H4 (cell line): Measurements from ENCODE around the gene PACRG. TPM values are rescaled to one million over a fixed set of nuclear protein-coding genes. Genes with fewer than 3 reads are reported as not detected.

Experiments
- DNase-seq: peaks from one replicate; pipeline ENCODE4 v3.0.0-alpha.2; 2015; ENCODE audit warnings: low spot score
- total RNA-seq: library from RNA; depleted of rRNA; stranded (reverse); fragments of >200 nt; shearing (Covaris generic); gene quantifications from 2 replicates; pipeline ENCODE4 v1.2.3, GENCODE V29; 2014

PACRG gene
- total RNA-seq, 1 experiment from 2014 or later: not detected

- no peak for DNase-seq
Measured at GRCh38 chr6:163136681-163137397, 409.1 kb downstream of the PACRG start.

DNA sequence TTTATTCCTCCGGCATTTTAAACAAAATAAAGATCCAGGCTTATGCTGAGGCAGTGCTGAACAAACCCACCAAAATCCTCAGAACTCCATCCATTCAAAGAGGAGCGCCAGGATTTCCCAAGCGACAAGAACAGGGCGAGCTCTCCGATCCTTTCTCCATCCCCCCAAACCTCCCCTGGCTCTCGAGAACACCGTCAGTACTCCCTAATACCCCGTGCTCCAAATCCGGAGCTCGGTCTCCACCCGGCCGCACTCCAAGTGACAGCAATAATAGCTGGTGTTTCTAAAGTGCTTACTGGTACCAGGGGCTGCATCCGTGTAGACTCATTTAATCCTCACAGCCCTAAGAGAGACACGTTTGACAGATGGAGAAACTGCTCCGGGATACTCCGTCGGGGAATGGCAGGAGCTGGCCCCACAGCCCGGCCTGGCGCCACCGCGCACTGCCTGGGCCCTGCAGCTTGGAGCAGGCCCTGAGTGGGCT is 409.7 kb downstream of the PACRG start:
- DNase-seq: no peak

- no peak for DNase-seq
Measured at GRCh38 chr6:163146036-163146435, 418.3 kb downstream of the PACRG start.

DNA sequence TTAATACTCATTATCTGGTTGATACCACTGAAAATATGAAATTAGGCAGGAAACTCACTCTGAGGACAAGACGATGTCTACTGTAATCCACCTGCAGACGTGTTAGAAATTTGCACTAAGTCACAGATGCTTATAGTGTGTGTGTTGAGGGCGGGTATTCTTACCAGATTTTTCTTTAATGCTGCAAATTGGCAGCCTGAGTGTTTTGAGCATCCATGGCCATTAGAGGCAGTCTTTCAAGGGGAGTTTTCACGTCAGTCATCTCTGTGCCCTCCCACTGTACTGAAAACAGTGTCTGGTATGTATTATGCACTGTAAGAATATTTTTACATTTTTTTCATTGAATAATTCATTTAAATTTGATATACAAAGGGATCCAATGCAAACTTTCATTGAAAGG is 420.2 kb downstream of the PACRG start:
- no peak for DNase-seq

- no peak for DNase-seq
Measured at GRCh38 chr6:163148451-163149278, 420.9 kb downstream of the PACRG start.

DNA sequence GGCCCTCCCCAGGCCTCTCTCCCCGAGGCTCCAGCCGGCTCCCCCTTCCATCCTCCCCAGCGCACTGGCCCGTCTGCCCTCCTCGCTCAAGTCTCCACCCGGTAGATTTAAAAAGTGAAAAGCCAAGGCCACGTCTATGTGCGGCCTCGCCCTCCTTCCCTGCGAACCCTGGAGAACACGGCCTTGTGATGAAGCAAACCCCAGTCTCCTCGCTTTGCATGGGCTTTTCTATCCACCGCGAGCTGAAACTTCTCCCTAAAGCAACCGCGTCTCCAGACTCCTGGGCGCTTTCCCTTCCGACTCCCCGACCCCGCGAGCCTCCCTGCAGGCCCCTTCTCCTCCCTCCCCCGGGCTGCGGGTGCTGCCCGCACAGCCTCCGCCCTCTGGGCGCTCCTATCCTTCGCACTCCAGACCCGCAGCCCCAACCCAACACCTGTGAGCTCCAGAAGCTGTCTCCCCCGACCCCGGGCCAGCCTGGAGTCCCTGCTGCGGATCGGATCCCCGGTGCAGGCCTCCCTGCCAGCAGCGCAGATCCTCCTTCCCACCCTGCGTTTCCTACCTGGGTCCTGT is 421.6 kb downstream of the PACRG start:
- DNase-seq: no peak

DNA sequence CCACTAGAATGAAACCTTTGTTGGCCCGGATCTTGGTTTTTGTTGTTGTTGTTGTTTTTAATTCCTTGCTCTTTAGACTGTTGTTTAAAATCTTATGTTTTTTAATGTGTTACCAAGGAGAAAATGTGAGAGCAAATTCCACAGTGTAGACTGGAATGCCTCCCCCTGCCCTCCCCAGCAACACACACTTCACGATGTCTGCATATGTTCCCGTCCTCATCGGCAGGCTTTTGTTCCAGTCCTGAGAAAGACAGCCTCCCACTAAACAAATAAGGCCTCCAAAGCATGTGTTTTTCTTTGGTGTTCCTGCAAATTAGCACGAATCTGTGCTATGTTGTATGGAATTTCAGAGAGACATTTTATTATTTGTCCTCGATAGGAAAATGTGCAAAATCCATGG is 423.4 kb downstream of the PACRG start:
- no peak for DNase-seq

GRCh38 chr6:163152701-163153100 is 424.9 kb downstream of the PACRG start:
- no peak for DNase-seq

DNA sequence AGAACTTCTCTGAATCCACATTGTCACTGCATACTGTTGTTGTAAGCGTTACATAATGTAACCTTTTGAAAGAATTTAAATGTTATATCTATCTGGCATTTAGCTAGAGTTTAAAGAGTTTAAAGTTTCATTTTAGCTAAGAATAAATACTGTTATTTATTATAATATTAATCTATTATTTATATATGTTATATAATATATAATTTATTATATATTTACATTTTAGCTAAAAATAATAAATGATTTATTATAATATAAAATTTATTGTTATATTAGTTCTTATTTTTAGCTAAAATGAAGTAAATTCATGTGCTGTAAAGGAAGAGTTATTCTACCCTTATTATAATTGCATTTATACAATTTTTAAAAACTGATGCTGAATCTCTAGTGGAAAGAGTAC is 431.3 kb downstream of the PACRG start:
- DNase-seq: no peak

- DNase-seq: no peak
Measured at GRCh38 chr6:163159689-163160088, 431.9 kb downstream of the PACRG start.

- no peak for DNase-seq
Measured at GRCh38 chr6:163162007-163162873, 434.5 kb downstream of the PACRG start.

DNA sequence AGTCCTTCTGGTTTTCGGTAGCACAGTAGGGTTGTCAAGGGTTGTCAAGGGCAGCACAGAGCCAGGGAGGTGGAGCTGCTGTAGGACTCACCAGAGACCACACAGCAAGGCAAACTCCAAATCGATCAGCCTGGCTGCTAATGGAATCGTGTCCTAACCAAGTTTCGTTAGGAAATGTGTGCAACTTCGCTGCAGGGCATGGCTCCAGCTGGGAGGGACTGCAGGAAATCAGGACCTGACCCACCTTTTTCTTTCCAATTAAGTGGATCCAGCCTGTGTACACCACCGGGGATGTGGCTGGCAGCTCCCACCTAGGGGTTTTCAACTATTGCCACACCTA is 435.1 kb downstream of the PACRG start:
- no peak for DNase-seq

DNA sequence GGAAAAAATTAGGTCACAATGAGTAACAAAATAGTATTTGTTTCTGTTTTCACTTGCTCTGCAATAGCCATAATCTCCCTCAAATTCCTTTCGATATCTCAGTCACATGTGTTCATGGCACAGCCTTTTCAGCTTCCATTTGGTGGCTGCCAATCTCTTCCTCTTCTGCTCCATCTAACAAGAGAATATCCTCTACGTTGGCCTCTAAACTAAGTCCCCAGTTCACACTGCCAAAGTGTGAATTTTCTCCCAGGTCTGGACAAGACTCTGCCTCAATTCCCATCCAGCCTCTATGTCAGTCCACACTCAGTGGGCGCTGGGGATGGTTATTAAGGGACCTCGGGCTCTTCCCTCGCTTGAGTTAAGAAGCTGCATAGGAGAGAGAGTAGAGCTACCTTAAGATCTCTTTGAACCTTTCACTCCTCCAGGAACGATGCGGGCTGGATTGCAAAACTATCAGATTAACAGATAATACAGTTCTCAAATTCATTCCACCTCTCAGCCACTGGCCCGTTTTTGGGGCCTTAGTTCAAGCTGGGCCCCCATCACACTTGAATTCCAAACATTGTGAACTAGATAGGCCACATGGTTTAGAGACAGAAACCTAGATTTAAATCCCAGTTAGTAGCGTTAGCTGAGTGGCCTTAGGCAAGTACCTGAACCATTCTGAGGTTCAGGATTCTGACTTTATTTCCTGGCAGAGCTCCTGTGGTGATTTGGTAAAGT is 436.6 kb downstream of the PACRG start:
- DNase-seq: no peak

- DNase-seq: no peak
Measured at GRCh38 chr6:163165155-163165910, 437.6 kb downstream of the PACRG start.

DNA sequence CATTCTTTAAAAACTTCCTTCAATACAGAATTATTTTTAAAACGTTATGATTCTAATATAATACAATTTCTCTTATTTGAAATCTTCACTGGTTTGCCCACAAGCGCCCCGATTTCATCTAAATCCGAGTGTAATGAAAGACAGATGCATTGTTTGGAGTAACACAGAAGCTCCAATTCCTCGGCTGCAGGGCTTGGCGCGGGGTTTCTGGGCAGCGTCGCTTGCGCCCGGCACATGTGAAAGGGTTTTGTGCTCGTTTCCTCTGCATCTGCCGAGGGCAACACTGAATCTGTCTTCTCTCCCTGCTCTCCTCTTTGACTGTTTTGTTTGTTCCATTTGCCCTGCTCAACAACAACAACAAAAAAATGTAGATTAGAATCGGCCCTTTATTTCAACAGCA is 438.1 kb downstream of the PACRG start:
- DNase-seq: no peak

DNA sequence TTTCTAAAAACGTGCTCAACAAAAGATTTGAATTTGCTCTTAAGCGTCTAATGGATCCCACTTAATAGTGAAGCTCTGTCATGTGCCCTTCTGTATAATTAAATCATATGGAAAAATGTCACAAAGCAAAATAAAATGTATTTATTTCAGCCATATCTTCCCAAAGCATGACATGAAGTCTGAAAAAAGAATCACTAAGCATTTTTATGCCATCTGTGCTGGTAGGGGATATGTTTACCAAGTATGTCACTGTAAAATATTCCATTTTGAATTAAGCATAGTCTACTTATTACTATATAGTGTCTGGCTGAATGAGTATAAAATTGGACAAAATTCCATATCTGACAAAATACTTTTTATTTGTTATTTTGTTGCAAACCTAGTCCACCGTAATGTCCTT is 438.7 kb downstream of the PACRG start:
- DNase-seq: no peak

GRCh38 chr6:163169521-163169920 is 441.7 kb downstream of the PACRG start:
- no peak for DNase-seq

DNA sequence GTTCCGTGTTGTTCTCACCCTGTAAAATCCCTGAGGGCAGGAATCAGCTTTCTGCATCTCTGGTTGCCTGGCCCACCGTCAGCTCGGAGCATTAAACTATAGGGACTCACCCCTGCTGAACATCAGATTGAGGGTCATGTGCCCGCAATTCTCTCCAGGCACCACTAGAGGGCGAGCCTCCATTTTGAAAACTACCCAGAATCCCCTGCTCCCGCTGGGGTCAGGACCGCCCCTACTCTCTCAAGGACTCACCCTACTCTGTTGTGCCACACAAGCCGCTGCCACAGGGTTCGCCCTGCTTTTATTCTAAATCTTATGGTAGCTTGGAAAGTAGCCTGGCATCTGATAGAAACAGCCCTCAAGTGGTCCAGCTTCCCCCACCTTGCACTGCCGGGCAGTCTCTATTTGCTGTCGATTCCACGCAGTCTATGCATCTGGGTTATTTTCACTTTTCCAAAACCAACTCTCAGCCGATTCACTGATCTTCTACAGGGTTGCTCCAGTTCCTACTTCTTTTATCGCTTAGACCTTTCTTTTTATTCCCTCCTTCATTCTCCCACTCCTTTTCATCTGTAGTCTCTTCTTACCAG is 442.6 kb downstream of the PACRG start:
- no peak for DNase-seq

DNA sequence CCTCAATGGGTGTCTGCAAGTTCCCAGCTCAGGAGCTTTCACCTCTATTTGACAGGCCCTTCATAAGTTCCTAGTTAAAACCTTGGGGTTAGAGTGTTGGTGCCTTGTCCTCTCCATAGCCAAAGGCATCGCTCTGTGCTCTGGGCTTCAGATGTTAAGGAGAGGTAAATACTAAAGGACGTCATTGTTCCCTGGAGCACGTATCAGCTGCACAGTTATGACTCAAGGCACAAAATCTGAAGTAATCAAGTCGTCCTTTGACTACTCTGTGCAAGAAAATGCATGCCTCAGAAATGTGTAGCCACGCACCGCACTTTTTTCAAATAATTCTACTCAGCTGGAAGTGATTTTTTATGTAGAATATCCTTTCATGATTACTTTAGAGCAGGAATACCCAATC is 446.0 kb downstream of the PACRG start:
- DNase-seq: no peak

GRCh38 chr6:163175301-163175700 is 447.5 kb downstream of the PACRG start:
- no peak for DNase-seq
